Measurements from ENCODE around the gene UCN2.

GRCh38 chr3:48585411-48585810 lies 21.8 kb upstream of the UCN2 start:
- TF ChIP-seq CTCF (IDR thresholded peaks at IDR 0.05) (no peak), POLR2A (IDR thresholded peaks at IDR 0.05) (no peak)
